MM.1S (cell line): ENCODE results near the gene SLC2A4RG.

ENCODE experiments used
- DNase-seq: peaks from one replicate; pipeline ENCODE4 v3.0.0-alpha.2; 2015
- H2AFZ ChIP-seq: fragments of 300-600 bp; sonication (generic); 2 replicates; pipeline ENCODE4 v1.6.0; 2016; ENCODE audit warnings: antibody characterized with exemption, low read length
- H3F3A ChIP-seq: fragments of 300-600 bp; sonication (generic); 2 replicates; pipeline ENCODE4 v1.6.1; 2016; ENCODE audit warnings: mild to moderate bottlenecking, antibody characterized with exemption, low read length, moderate library complexity, mixed read lengths; ENCODE audit not compliant: insufficient read depth
- H3K27ac ChIP-seq: fragments of 300-600 bp; sonication (generic); 2 replicates; pipeline ENCODE4 v1.5.1; 2016; ENCODE audit warnings: mild to moderate bottlenecking, low read length
- H3K27me3 ChIP-seq: fragments of 300-600 bp; sonication (generic); replicated peaks from 2 replicates; pipeline ENCODE4 v1.6.0; 2016; ENCODE audit warnings: low read length; ENCODE audit not compliant: insufficient read depth
- H3K36me3 ChIP-seq: fragments of 300-600 bp; sonication (generic); replicated peaks from 2 replicates; pipeline ENCODE4 v1.6.1; 2016; ENCODE audit warnings: mild to moderate bottlenecking, low read length, mixed read lengths; ENCODE audit not compliant: insufficient read depth
- H3K4me1 ChIP-seq: fragments of 300-600 bp; sonication (generic); 2 replicates; pipeline ENCODE4 v1.6.1; 2016; ENCODE audit warnings: low read length, mixed read lengths
- H3K4me2 ChIP-seq: fragments of 300-600 bp; sonication (generic); 2 replicates; pipeline ENCODE4 v1.6.0; 2016; ENCODE audit warnings: low read depth, low read length
- H3K4me3 ChIP-seq: fragments of 300-600 bp; sonication (generic); 2 replicates; pipeline ENCODE4 v1.5.1; 2016; ENCODE audit warnings: low read length, mixed read lengths
- H3K79me2 ChIP-seq: fragments of 300-600 bp; sonication (generic); 2 replicates; pipeline ENCODE4 v1.6.1; 2016; ENCODE audit warnings: mixed run types, low read length, mixed read lengths
- H3K9ac ChIP-seq: fragments of 300-600 bp; sonication (generic); 2 replicates; pipeline ENCODE4 v1.6.1; 2016; ENCODE audit warnings: low read length, mixed read lengths
- H3K9me2 ChIP-seq: fragments of 300-600 bp; sonication (generic); replicated peaks from 2 replicates; pipeline ENCODE4 v1.6.1; 2016; ENCODE audit warnings: mild to moderate bottlenecking, low read length, mixed read lengths; ENCODE audit not compliant: insufficient read depth
- H3K9me3 ChIP-seq: fragments of 300-600 bp; sonication (generic); replicated peaks from 2 replicates; pipeline ENCODE4 v1.6.1; 2016; ENCODE audit warnings: mild to moderate bottlenecking, low read length, mixed read lengths; ENCODE audit not compliant: insufficient read depth
- H4K20me1 ChIP-seq: fragments of 300-600 bp; sonication (generic); 2 replicates; pipeline ENCODE4 v1.6.1; 2016; ENCODE audit warnings: mild to moderate bottlenecking, low read length, moderate library complexity, mixed read lengths; ENCODE audit not compliant: insufficient read depth
- CTCF ChIP-seq: fragments of 300-600 bp; sonication (generic); IDR thresholded peaks from 2 replicates; pipeline ENCODE4 v1.5.1; 2016; ENCODE audit warnings: antibody characterized with exemption, low read length, mixed read lengths
- EZH2 ChIP-seq: fragments of 300-600 bp; sonication (generic); optimal IDR thresholded peaks from 2 replicates; pipeline ENCODE3; 2017; ENCODE audit warnings: low read depth, mild to moderate bottlenecking, antibody characterized with exemption, low read length, mixed read lengths
- EZH2phosphoT487 ChIP-seq: fragments of 300-600 bp; sonication (generic); IDR thresholded peaks from 2 replicates; pipeline ENCODE4 v1.6.1; 2018; ENCODE audit warnings: antibody characterized with exemption, low read length

The SLC2A4RG gene

GRCh38 chr20:63778034-63778752 is 38.6 kb downstream of the SLC2A4RG start:
- no peaks in the 10 kb centered on the region for H3K9me3 ChIP-seq
- no peaks in the 10 kb centered on the region for H3K36me3 ChIP-seq
- H2AFZ ChIP-seq = no peak overlapping the region
- H3K9me2 ChIP-seq = no peaks in the 10 kb centered on the region
- H3K27ac ChIP-seq = no peak overlapping the region
- H3K4me3 ChIP-seq = no peak overlapping the region
- DNase-seq = no peak
- no peak overlapping the region for H3K4me2 ChIP-seq
- H3K27me3 ChIP-seq = peaks cover 47% of the 10 kb centered on the region
- H3K9ac ChIP-seq = no peak overlapping the region
- no peaks in the 10 kb centered on the region for H4K20me1 ChIP-seq
- no peaks in the 10 kb centered on the region for H3K4me1 ChIP-seq
- no peaks in the 10 kb centered on the region for H3K79me2 ChIP-seq
- 0 out of 2 replicates have a peak, but pooled peaks cover 4% of the 10 kb centered on the region for H3F3A ChIP-seq
- TF ChIP-seq EZH2 (no peak), EZH2phosphoT487 (no peak), CTCF (no peak)

- Histone ChIP-seq H3K9me2 (no peaks in the 10 kb centered on the region), H3K4me1 (no peaks in the 10 kb centered on the region), H3K79me2 (no peaks in the 10 kb centered on the region), H3K27ac (no peak overlapping the region), H3K36me3 (no peaks in the 10 kb centered on the region), H2AFZ (no peak overlapping the region), H3K4me3 (no peak overlapping the region), H3K9ac (no peak overlapping the region), H3K27me3 (peaks cover 51% of the 10 kb centered on the region), H3K4me2 (no peak overlapping the region), H3F3A (0 out of 2 replicates have a peak, but pooled peaks cover 4% of the 10 kb centered on the region), H3K9me3 (no peaks in the 10 kb centered on the region), H4K20me1 (no peaks in the 10 kb centered on the region)
- DNase-seq = no peak
- TF ChIP-seq EZH2phosphoT487 = no peak
- 0 out of 2 replicates have a peak, but pooled peaks have one; percentile 3 for TF ChIP-seq CTCF
Measured at GRCh38 chr20:63778857-63779256, 39.3 kb downstream of the SLC2A4RG start.

- Histone ChIP-seq H3K4me2 (no peak overlapping the region), H4K20me1 (no peaks in the 10 kb centered on the region), H3K27me3 (peaks cover 50% of the 10 kb centered on the region), H2AFZ (no peak overlapping the region), H3K4me1 (no peaks in the 10 kb centered on the region), H3K4me3 (no peak overlapping the region), H3K27ac (no peak overlapping the region), H3K36me3 (no peaks in the 10 kb centered on the region), H3K9me3 (no peaks in the 10 kb centered on the region), H3K9me2 (no peaks in the 10 kb centered on the region), H3K9ac (no peak overlapping the region), H3F3A (0 out of 2 replicates have a peak, but pooled peaks cover 4% of the 10 kb centered on the region), H3K79me2 (no peaks in the 10 kb centered on the region)
- no peak for DNase-seq
- no peak for TF ChIP-seq EZH2
- TF ChIP-seq EZH2phosphoT487 = no peak
- no peak for TF ChIP-seq CTCF
Measured at GRCh38 chr20:63781181-63781580, 41.6 kb downstream of the SLC2A4RG start.
